Adrenal gland (tissue), 5 donors: ENCODE data around the gene VEPH1.

ENCODE experiments used
- POLR2A ChIP-seq, 2 donors: fragments of 450-650 bp; IDR thresholded peaks; one replicate each; pipeline ENCODE4 v1.6.1; 2017; ENCODE audit warnings: antibody characterized with exemption in 2 of 2, mild to moderate bottlenecking in 2 of 2, moderate library complexity in 1 of 2
- TF ChIP-seq, protein P1 (sequence below), 6 experiments: fragments of 450-650 bp in 4 of 6; fragments of 200-600 bp in 2 of 6; sonication (generic) in 1 of 6; IDR thresholded peaks; 1 replicate in 5 of 6; 2 replicates in 1 of 6; pipeline versions ENCODE4 v1.5.1 to v1.8.0; 2016 to 2021; ENCODE audit warnings: antibody characterized with exemption in 6 of 6, mild to moderate bottlenecking in 2 of 6, moderate library complexity in 1 of 6
- donor health status: DM: no; HTN: no; CAD: no.

DNA sequence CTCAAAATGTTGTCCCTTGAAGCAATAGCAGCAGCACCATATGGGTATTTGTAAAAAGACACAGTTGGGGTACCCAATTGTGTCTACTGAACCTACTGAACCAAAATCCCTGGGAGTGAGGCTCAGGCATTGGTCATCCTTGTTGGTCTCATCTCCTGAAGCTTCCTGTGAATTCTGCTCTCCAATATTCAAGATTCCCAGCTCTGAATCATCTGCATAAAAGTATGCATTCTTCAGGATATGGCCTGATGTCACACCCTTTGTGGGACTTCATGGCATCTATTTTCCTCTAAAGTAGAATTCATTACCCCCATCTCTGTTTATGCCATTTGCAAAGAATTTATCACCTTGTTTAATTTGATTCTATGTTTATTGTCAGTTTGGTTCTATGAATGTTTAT, 79.9 kb downstream of the VEPH1 start:
- no peak for TF ChIP-seq POLR2A (IDR thresholded peaks at IDR 0.05)
- TF ChIP-seq, protein P1, sequence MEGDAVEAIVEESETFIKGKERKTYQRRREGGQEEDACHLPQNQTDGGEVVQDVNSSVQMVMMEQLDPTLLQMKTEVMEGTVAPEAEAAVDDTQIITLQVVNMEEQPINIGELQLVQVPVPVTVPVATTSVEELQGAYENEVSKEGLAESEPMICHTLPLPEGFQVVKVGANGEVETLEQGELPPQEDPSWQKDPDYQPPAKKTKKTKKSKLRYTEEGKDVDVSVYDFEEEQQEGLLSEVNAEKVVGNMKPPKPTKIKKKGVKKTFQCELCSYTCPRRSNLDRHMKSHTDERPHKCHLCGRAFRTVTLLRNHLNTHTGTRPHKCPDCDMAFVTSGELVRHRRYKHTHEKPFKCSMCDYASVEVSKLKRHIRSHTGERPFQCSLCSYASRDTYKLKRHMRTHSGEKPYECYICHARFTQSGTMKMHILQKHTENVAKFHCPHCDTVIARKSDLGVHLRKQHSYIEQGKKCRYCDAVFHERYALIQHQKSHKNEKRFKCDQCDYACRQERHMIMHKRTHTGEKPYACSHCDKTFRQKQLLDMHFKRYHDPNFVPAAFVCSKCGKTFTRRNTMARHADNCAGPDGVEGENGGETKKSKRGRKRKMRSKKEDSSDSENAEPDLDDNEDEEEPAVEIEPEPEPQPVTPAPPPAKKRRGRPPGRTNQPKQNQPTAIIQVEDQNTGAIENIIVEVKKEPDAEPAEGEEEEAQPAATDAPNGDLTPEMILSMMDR (IDR thresholded peaks at IDR 0.05) = no peak
